Brain pericyte (primary cell): Measurements from ENCODE around the gene TMBIM6.
"Not testable (repeated sequence)": the region's sequence is repeated elsewhere in the genome, so short reads cannot be mapped to it uniquely, and the experiment has no call there.

Experiments
- DNase-seq: peaks from one replicate; pipeline ENCODE4 v3.0.0-alpha.2; 2012; ENCODE audit warnings: low read depth, low spot score

TMBIM6 gene

GRCh38 chr12:49730050-49730449, 11.3 kb upstream of the TMBIM6 start:
- no peak for DNase-seq

GRCh38 chr12:49730568-49731101, 10.7 kb upstream of the TMBIM6 start:
- DNase-seq, result no peak

GRCh38 chr12:49733219-49734017, 7.9 kb upstream of the TMBIM6 start:
- DNase-seq, result no peak

- DNase-seq, result not testable (repeated sequence)
These were observed 6.5 kb upstream of the TMBIM6 start for GRCh38 chr12:49734900-49735299.

DNA sequence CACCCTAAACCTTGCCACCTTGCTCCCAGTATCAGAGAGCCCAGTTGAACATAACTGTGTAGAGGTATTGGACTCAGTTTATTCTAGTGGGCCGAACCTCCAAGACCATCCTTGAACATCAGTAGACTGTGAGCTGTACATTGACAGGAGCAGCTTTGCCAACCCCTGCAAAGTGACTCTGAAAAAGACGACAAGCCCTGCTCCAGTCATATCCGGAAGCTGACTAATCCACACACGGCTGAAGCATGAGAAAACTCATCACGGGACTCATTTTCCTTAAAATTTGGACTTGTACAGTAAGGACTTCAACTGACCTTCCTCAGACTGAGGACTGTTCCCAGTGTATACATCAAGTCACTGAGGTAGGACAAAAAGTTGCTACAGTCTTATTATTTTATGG, 2.6 kb upstream of the TMBIM6 start:
- not testable (repeated sequence) for DNase-seq

DNA sequence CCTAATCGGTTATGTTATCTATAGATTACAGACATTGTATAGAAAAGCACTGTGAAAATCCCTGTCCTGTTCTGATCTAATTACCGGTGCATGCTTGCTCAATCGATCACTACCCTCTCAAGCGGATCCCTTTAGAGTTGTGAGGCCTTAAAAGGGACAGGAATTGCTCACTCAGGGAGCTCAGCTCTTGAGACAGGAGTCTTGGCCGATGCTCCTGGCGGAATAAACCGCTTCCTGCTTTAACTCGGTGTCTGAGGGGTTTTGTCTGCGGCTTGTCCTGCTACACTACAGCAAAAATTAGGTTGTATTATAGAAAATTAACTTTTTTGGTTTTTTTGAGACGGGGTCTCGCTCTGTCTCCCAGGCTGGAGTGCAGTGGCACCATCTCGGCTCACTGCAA, 1.1 kb upstream of the TMBIM6 start:
- DNase-seq, result not testable (repeated sequence)

GRCh38 chr12:49741882-49742620, 694 bp downstream of the TMBIM6 start:
- peak; percentile 26 for DNase-seq

DNA sequence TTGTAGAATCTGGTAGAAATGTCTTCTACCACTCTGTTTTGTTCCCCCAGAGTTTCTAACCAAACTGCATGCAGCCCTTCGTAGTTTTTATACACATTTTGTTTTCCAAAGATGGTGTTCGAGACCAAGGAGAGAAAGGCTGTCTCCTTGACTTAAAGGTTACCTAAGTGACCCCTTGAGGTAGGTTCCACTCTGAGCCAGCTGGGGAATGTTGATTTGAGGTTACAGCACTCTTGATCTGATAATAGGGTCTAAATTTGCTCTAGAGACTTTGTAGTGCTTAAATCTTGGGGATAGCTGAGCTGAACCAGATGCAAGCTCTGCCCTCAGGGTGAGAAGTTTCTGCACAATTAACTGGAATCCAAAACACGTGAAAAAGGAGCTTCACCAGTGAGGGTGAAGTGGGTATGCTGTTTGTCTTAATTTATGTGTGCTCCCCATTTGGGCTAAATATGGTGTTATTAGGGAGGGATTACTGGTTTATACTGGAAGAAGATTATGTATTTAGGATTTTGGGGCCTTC, 3.1 kb downstream of the TMBIM6 start:
- DNase-seq, result no peak

DNA sequence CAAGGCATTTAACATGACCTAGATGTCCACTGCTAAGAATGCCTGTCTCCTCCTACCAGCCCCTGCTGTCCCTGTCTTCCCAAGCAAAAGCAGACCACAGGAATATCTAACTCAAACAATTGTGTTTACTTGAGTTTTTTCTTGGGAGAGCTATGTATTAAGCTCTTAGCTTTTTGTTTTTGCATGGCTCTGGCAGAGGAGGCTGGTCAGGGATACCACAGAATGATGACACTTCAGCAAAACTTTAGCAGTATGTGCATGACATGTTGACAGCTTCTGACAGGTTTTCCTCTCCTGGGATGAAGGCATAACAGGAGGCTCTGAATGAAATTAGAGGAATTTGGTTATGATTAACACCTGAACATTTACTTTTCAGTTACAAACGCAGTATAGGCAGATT, 6.9 kb downstream of the TMBIM6 start:
- DNase-seq, result no peak

DNA sequence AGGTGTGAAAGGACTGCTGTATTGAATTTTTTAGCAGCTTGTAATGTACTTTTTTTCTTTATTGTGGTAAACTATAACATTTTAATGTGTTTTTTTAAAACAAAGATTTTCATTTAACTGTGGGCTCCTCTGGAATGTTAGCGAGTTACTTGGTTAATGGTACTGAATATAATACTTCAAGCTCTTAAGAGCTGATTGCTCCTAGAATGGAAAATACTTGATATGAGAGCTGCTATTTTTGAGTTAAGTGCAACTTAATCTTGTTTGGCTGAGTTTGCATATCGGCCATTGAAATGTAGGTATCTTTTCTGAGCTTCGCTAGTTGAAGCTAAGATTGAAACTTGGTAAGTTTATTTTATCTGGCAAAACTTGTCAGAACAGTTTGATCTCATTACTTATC, 7.4 kb downstream of the TMBIM6 start:
- DNase-seq, result no peak

DNA sequence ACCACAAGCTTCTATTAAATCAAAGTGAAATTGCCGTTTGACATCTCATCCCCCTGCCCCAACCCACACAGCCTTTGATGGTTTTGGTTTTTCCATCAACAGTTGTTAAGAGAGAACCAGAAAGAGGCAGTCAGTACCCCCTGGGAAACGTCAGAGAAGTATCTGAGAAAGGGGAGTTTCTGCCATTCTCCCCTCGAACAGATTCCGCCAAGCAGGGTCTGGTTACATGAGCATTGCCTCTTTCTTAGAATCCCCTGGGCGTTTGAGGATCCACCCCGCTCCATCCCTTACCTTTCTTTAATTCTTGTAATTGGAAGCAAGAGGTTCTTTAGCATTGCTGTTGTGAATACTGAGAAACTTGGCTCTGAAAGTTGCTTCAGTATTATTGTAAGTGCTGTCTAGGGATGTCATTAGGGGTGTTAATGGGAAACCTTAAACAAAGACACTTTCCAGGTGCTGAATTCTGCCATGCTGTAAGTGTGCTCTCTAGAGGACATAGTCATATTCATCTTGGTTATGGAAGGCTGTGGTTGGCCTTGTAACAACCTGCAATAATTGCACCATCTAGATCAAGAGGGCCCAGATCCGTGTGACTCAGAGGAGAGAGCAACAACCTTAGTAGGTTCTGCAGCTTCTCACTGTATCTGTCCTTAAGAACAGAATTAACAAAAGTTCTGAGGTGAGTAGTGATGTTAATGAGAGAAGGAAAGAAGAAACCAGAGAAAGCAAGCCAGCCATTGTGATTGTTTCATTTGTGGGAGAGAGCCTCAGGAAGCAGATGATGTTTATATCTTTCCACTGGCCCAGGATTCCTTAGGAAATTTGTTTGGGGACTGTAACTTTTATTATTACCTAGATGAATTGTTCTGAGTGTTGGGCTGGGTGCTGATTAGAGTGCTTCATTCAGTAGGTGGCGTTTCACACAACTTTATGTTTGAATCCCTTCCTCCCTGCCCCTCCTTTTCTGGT, 9.0 kb downstream of the TMBIM6 start:
- no peak for DNase-seq

DNA sequence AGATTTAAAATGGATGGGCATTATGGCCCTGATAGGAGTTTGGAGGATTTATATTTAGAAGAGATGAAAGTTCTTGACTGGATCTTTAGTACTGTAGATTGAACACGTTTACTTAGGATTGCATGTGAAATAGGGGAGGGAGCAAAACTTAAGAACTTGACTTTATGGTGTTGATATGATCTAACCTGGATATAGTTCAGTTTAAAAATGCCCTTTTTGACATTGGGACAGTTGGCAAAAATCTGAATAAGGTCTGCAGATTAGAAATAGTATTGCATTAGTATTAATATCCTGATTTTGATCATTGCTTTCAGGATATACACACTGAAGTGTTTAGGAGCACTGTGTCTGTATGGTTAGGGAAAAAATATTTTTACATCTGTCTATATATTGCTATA, 9.6 kb downstream of the TMBIM6 start:
- no peak for DNase-seq

DNA sequence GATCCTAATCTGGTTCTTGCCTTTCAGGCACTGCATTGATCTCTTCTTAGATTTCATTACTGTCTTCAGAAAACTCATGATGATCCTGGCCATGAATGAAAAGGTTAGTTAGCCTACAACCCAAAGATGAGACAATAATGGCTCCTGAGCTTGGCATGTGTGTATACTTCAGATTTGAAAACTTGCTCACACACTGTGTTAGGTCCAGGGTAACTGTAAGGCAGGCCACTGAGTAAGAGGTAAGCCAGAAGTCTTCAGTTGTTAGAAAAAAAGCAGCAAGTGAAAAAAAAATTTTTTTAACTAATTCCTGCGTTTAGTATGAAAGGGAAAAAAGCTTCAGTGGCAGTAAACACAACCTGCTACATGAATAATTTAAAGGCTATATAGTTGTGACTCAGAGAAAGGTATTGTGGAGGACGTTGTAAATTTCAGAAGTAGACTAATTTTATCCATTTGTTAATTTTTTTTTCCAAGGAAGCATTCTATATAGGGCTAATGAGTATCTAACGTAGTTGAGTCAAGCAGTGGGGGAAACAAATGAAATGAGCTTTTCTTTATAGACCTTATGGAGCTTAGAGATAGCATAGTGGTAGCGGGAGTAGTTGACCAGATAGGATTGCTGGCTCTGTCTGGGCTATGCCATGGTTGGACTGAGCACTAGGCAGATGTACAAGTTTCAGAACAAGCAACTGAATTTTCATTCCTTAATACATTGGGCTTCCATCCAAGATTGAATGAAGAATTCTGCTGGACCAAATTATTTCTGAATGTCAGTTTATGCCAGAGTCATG, 20.5 kb downstream of the TMBIM6 start:
- DNase-seq, result no peak

DNA sequence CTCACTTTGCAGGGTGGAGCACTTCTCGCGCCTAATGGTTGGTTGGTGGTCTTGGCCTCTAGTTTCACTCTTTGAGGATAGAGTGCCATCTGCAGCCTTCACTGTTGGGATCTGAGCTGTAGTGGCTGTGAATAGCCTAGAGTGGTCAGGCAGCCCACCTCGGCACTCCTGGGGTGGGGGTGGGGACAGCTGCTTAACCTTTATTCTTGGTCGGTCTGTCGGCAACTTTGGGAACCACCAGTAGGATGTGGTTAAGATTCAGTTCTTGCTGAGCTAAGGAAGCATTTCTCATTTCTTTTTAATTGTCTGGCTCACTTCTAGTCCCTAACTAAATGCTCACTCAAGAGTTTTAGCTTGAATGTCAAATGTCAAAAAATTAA, 21.1 kb downstream of the TMBIM6 start:
- no peak for DNase-seq

DNA sequence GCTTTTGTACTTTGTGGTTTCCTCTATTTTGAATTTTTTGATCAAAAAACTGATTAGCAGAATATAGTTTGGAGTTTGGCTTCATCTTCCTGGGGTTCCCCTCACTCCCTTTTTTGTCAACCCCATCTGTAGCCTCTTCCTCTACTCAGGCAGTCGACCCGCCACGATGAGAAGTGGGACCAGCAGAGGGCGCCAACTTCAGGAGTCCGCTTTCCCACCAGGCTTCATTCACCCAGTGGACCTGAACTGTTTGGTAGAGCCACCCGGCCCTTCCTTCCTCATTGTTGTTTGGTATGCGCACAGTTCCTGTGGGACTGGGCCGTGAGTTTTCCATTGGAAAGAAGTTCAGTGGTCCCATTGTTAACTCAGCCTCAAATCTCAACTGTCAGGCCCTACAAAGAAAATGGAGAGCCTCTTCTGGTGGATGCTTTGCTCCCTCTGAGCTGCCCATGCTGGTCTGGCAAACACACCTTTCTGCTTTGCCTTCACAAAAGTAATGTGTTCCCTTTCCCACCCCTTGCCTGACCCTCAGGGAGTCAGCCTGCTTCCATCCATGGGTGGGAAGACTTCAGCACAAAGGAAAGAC, 21.7 kb downstream of the TMBIM6 start:
- DNase-seq, result no peak

GRCh38 chr12:49764126-49764525, 22.8 kb downstream of the TMBIM6 start:
- no peak for DNase-seq

DNA sequence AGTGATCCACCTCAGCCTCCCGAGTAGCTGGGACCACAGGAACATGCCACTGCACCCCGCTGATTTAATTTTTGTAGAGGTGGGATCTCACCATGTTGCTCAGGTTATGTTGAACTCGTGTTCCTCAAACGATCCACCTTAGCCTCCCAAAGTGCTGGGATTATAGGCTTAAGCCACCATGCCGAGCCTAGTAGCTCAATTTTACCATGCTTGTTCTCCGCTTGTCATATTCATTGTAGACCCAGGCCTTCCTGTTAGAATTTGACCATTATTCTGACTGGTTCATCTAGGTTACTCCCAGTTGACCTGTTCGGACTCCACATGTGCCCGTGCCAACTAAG, 24.7 kb downstream of the TMBIM6 start:
- DNase-seq, result no peak

DNA sequence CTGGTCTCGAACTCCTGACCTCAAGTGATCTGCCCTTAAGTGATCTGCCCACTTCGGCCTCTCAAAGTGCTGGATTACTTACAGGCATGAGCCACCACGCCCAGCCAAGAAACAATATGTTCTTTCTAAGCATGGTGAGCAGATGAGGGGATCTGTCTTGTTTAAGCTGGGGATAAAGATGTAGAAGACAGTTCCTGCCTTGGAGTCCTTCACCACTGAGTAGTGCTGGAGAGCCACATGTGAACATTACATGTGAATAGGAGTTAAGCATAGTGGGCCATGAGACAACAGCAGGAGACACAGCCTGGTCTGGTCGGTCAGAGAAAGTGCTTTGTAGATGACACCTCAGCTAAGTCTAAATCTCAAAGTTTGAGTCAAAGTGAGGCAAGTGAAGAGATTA, 26.0 kb downstream of the TMBIM6 start:
- DNase-seq, result no peak

DNA sequence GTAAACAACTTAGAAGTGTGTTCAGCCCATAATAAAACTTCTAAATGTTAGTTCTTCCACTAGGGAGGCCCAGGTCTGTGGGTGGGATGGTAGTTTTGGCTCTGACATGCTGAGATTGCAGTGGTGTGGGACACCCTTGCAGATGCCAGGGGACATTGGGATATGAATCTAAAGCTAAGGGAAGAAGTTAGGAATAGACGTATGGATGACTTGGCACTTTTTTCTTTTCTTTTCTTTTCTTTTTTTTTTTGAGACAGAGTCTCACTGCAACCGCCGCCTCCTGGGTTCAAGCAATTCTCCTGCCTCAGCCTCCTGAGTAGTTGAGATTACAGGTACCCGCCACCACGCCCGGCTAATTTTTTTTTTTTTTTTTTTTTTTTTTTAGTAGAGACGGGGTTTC, 31.7 kb downstream of the TMBIM6 start:
- DNase-seq, result not testable (repeated sequence)

- DNase-seq, result peak; percentile 43
These were observed 35.1 kb downstream of the TMBIM6 start for GRCh38 chr12:49776413-49776812.
